NT2/D1 (cell line): ENCODE results near the gene MED15.
"Not testable (repeated sequence)": the region's sequence is repeated elsewhere in the genome, so short reads cannot be mapped to it uniquely, and the experiment has no call there.

Experiments used
- DNase-seq: peaks from one replicate; pipeline ENCODE4 v3.0.0-alpha.2; 2011; ENCODE audit warnings: low read depth, low spot score
- H3K27me3 ChIP-seq: 2 replicates; pipeline ENCODE4 v1.6.0; 2011; ENCODE audit warnings: mild to moderate bottlenecking; ENCODE audit not compliant: insufficient read length, insufficient read depth
- H3K36me3 ChIP-seq: 2 replicates; pipeline ENCODE4 v1.6.1; 2011; ENCODE audit warnings: mild to moderate bottlenecking, low read length, mixed read lengths; ENCODE audit not compliant: insufficient read depth, insufficient read length
- H3K4me1 ChIP-seq: 2 replicates; pipeline ENCODE4 v1.5.1; 2011; ENCODE audit not compliant: insufficient read depth, insufficient read length
- H3K4me3 ChIP-seq: 2 replicates; pipeline ENCODE4 v1.5.1; 2011; ENCODE audit warnings: low read depth; ENCODE audit not compliant: insufficient read length
- H3K9ac ChIP-seq: 2 replicates; pipeline ENCODE4 v1.6.0; 2011; ENCODE audit warnings: low read depth; ENCODE audit not compliant: insufficient read length
- H3K9me3 ChIP-seq: 2 replicates; pipeline ENCODE4 v1.5.1; 2011; ENCODE audit warnings: mild to moderate bottlenecking, low read length; ENCODE audit not compliant: insufficient read depth
- SUZ12 ChIP-seq: IDR thresholded peaks from 2 replicates; pipeline ENCODE4 v1.6.1; 2011; ENCODE audit not compliant: insufficient read length, insufficient read depth; ENCODE audit errors: extremely low read depth
- YY1 ChIP-seq: IDR thresholded peaks from 2 replicates; pipeline ENCODE4 v1.6.1; 2011; ENCODE audit not compliant: insufficient read length, insufficient read depth
- ZNF274 ChIP-seq: IDR thresholded peaks from 2 replicates; pipeline ENCODE4 v1.6.1; 2011; ENCODE audit warnings: mild to moderate bottlenecking, low read depth, low read length

MED15 gene

DNA sequence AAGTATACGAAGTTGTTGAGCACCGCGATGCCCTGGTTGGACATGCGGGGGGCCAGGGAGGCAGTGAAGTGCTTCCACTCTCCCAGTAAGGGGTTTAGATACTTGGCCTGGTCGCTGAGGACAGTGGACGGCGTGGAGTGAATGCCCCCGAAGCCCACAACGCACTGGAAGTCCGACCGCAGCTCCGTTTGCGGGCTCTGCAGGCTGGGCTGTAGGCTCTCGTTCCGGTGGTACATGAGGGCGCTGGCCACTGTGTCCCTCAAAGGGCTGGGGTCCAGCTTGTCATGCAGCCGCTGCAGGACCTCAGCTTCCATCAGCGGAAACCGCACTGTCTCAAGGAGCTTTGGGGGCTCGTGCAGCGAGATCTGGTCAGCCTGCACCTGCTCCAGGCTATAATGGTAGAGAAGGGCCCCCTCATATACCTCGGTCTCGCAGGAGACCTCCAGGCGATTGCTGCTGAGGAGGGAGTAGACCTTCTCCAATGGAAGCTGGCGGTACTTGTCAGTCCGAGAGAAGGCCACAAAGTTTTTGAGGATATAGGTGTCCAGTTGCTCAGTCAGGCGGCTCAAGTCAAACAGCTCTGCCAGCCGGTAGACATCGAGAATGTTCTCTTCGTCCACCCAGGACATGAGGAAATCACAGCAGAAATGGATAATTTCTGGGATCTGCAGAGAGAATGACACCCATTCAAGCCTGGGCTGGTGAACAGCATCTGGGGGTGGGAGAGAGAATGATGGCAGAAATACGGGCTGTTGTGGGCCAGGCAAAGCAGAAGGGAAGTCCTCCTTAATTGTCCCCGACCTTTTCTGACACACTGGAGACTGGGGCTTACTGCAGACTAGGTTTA, 42.3 kb upstream of the MED15 start:
- Histone ChIP-seq H3K9me3 (no peaks in the 10 kb centered on the region), H3K27me3 (no peaks in the 10 kb centered on the region), H3K4me1 (no peaks in the 10 kb centered on the region), H3K4me3 (no peak overlapping the region), H3K9ac (no peak overlapping the region), H3K36me3 (peaks cover 32% of the 10 kb centered on the region)
- TF ChIP-seq ZNF274 (no peak), SUZ12 (no peak), YY1 (no peak)
- DNase-seq = no peak

DNA sequence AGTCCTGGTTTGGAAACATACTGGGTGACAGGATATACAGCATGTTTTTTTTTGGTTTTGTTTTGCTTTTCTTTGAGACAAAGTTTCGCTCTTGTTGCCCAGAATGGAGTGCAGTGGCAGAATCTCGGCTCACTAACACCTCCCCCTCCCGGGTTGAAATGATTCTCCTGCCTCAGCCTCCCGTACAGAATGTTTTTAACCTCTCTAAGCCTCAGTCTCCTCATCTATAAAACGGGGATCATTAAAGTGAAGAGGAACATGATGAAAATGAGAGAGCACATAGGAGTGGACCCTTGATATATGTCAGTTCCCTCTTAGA, 41.7 kb upstream of the MED15 start:
- Histone ChIP-seq H3K4me3 (no peak overlapping the region), H3K4me1 (no peaks in the 10 kb centered on the region), H3K27me3 (no peaks in the 10 kb centered on the region), H3K36me3 (peaks cover 35% of the 10 kb centered on the region), H3K9me3 (no peaks in the 10 kb centered on the region), H3K9ac (no peak overlapping the region)
- DNase-seq = no peak
- no peak for TF ChIP-seq SUZ12
- TF ChIP-seq YY1 = no peak
- TF ChIP-seq ZNF274 = no peak

DNA sequence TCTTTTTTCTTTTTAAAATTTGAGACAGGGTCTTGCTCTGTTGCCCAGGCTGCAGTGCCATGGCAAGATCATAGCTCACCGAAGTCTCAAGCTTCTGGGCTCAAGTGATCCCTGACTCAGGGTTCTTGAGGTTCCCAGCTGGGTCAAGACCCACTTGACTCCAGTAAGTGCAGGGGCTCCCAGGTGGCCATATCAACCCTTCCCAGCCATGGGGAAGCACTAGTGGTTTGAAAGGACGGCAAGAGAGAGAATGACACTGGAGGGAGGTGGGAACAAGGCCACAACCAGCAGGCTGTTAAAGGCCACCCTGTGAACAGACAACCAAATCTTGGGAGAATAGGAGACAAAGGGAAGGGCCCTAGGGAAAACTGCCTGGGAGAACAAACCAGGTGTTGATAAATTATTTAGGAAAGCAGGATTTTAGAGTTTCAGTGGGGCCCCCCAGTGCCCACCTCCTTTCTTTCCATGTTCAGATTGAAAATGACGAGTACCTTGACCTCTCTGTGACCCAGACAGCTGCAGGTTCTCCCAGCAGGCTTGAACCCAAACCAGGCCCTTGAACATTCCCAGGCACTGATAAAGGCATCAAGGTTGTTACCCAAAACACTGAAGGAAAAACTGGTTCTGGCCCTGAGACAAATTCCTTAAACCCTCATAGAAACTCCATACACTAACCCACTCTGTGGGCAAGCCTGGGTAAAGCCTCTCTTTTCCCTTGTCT, 40.6 kb upstream of the MED15 start:
- Histone ChIP-seq H3K4me1 (no peaks in the 10 kb centered on the region), H3K4me3 (no peak overlapping the region), H3K27me3 (no peaks in the 10 kb centered on the region), H3K9me3 (no peaks in the 10 kb centered on the region), H3K36me3 (peaks cover 43% of the 10 kb centered on the region), H3K9ac (no peak overlapping the region)
- TF ChIP-seq YY1 (no peak), ZNF274 (no peak)
- DNase-seq = no peak

- peaks cover 30% of the 10 kb centered on the region for H3K36me3 ChIP-seq
- no peaks in the 10 kb centered on the region for H3K4me1 ChIP-seq
- no peaks in the 10 kb centered on the region for H3K9me3 ChIP-seq
- no peaks in the 10 kb centered on the region for H3K27me3 ChIP-seq
- no peak for DNase-seq
- H3K4me3 ChIP-seq = no peak overlapping the region
- H3K9ac ChIP-seq = no peak overlapping the region
- no peak for TF ChIP-seq ZNF274
- TF ChIP-seq YY1 = no peak
- no peak for TF ChIP-seq SUZ12
Measured at GRCh38 chr22:20469110-20469868, 38.1 kb upstream of the MED15 start.

GRCh38 chr22:20470525-20470924, 36.9 kb upstream of the MED15 start:
- not testable (repeated sequence) for H3K9ac ChIP-seq, H3K27me3 ChIP-seq, H3K4me3 ChIP-seq, DNase-seq, H3K9me3 ChIP-seq, H3K4me1 ChIP-seq
- peaks cover 20% of the 10 kb centered on the region for H3K36me3 ChIP-seq

- H3K4me3 ChIP-seq = no peak overlapping the region
- H3K9me3 ChIP-seq = no peaks in the 10 kb centered on the region
- H3K9ac ChIP-seq = no peak overlapping the region
- no peaks in the 10 kb centered on the region for H3K27me3 ChIP-seq
- TF ChIP-seq SUZ12 (no peak), YY1 (no peak), ZNF274 (no peak)
- no peak for DNase-seq
- peaks cover 20% of the 10 kb centered on the region for H3K36me3 ChIP-seq
- no peaks in the 10 kb centered on the region for H3K4me1 ChIP-seq
Measured at GRCh38 chr22:20471126-20471833, 36.1 kb upstream of the MED15 start.
